NCI-H510A (cell line): Measurements from ENCODE around the gene PTTG1.
A peak's percentile ranks its signal among the peaks of the same experiment; 100 is the strongest.

Source experiments
- DNase-seq: peaks from one replicate; lab custom pipeline; 2025; lab: John Stamatoyannopoulos, UW

Gene PTTG1

DNA sequence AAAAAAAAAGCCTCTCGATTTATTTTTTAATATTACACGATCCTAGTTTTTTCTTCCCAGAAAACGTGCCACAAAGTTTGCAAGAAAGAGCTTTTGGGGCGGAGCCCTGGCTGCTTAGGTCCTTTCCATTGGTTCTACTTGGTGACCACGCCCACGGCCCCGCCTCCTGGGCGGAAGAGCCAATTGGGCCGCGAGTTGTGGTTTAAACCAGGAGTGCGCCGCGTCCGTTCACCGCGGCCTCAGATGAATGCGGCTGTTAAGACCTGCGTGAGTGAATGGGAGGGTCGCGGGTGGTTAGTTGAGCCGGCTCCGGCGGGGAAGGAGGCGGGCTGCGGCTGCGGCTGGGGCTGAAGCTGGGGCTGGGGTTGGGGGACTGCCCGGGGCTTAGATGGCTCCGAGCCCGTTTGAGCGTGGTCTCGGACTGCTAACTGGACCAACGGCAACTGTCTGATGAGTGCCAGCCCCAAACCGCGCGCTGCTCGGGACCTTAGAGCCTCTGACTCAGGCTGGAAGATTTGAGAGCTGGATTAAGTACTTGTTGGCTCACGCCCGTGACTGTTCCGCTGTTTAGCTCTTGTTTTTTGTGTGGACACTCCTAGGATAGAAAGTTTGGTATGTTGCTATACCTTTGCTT, at the start of gene PTTG1:
TSS of gene PTTG1 (plus strand) at position 231 of the 634 bp plus-strand sequence. CDS start 458 bp downstream, outside the sequence.
- peak; percentile 83 for DNase-seq

DNA sequence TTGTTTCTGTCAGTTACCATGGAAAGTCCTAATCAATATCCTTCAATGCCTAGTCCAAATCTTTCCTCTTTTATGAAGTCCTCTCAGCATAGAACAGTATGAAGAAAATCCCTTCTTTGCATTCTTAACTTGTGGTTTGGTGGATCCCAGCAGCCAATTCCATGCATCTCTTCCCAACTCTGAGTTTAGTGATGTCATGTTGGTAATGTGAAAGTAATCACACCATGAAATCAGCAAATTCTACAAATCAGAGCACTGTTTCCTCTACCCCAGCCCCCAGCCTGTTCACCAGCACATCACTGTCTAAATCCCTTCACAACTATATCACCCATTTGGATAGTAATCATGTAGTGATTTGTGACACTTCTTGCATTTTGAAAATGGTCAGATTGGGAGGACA, 46.5 kb upstream of the PTTG1 start:
- no peak for DNase-seq

DNA sequence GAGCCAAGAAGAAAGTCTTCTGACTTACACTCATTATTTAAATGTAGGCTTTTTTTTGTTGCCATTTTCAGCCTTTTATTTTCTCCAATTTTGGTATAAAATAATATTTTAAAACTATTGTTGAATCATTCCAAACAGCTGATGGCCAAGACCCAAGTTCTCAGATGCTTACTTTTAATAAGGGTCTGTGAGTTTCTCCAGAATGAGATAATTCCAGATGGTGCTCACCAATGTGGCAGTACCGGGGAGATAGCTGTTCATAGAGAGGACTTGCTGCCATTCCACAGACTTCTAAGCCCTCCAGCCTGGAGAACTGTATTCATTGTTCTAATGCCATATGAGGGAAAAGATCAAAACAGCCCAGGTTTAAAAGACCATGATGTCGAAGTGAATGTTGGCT, 46.0 kb upstream of the PTTG1 start:
- DNase-seq: no peak

DNA sequence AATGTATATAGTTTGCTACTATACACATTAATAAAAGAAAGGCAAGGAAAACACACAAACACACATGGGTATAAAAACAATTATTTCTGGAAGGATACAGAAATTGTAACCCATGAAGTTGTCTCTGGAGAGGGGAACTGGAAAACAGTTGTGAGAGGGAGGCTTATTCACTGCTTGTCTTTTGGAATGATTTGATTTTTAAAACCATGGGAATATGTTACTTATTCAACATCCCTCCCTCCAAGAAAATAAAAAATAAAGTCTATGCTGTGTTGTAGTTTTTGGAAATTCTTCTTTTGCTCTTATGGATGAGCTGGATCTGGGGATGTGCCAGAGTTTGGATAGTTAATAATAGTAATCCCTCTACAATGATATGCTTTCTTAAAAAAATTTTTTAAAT, 45.2 kb upstream of the PTTG1 start:
- no peak for DNase-seq

DNA sequence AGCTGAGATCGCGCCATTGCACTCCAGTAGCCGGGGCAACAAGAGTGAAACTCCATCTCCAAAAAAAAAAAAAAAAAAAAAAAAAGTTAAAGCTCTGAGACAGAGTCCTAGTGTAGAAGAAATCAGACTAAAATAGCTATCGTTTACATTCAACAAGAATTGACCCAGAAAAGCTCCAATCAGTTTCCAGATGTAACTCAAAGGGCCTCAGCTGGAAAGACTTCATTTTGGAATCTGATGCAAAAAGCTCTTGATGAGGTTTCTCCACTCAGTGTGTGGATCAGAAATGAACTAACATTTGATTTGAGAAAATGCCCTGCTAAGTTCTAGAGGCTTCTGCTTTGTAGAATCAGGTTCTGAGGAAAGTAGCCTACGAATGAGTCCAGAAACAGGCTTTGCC, 44.0 kb upstream of the PTTG1 start:
- no peak for DNase-seq

DNA sequence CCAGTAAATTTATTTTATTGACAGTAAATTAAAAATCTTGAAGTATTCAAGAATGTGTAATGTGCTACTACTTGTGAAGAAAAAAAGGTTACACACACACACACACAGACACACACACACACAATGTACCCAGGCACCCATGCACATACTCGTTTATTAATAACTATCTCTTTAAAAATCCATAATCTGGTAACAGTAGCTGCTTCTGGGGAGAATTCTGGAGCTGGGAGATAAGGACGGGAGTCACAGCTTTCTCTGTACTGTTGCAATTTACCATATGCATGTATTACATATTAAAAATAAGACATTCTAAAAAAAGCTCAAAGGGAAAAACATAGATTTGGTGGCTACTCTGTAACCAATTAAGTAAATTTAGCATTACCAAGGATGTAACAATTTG, 43.3 kb upstream of the PTTG1 start:
- DNase-seq: no peak

DNA sequence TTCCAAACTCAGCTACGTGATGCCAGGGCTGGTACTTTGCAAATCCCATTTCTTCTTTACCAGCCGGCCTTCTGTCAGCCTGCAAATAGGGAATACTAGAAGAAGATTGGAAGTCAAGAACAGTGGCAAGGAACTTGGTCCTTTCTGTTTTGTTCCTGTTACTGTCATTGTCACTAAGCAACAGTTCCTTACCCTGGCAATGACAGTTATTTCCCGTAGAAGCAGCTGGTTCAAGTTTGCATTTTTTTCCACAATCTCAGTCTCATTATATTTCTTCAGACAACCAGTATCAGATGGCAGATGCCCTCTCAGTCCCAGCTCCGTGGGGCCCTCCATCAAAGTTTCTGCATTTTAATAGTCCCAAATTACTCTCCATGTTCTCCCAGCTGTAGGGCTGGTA, 42.1 kb upstream of the PTTG1 start:
- no peak for DNase-seq

DNA sequence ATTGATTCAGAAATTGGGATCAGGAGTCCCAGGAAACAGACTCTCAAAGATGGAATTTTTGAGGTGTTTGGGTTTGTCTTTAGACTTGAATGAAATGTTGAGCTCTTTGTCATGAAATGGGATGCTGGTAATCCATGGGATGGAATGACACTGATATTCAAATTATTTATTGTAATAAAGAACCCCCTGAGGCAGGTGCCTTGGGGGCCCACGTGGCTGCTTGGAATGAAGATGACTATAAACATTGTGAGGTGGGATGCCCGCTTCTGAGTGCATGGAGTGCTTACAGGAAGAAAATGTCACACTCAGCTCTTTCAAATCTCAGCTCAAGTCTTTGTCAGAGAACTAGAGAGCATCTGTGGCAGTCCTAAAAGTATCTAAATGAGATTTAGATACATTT, 41.6 kb upstream of the PTTG1 start:
- no peak for DNase-seq

DNA sequence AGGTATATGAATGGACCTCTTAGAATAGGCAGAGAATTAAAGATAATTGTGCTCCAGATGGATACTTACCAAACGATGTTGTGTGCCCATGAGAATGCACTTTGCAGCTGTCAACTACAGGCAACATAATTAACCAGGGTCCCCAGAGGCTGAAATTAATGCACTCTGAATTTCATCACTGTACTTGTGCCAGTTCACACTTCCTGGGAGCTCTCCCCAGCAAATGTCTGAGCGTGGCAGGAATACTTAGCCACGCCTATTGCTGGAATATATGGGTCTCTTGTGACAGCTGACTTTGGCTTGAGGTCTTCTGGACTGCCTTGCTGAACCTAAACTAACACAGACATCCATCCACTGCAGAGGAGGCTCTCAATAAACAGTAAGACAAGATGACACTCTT, 39.3 kb upstream of the PTTG1 start:
- DNase-seq: no peak

DNA sequence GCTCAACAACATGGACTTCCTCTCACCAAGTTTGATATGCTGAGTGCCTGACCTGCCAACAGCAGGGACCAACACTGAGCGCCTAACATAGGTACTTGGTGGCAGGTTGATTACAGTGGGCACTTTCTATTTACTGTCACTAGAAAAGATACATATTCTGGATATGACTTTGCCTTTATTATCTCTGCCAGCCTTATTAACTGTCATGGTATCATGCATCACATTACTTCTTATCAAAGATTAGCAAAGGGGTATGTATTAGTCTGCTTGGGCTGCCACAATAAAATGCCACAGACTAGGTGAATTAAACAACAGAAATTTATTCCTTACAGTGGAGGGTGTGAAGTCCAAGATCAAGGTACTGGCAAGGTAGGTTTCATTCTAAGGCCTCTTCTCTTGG, 37.0 kb upstream of the PTTG1 start:
- no peak for DNase-seq

DNA sequence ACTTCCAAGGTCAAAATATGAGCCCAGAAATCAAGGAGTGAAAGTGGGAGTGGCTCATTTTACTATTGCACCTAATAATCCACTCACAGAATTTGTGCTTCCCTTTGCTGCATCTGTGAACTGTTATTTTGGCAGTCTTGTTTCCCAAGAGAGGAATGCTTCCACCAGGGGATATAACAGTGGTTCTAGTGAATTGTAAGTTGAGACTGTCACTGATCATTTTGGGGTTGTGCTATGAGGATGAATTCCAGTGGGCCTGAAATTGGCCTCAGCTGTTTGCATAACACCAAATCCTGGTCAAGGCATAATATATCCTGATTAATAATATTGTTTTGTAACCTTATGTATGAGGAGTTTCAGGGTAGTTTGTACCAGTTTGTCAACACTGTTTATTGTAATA, 36.2 kb upstream of the PTTG1 start:
- DNase-seq: no peak

DNA sequence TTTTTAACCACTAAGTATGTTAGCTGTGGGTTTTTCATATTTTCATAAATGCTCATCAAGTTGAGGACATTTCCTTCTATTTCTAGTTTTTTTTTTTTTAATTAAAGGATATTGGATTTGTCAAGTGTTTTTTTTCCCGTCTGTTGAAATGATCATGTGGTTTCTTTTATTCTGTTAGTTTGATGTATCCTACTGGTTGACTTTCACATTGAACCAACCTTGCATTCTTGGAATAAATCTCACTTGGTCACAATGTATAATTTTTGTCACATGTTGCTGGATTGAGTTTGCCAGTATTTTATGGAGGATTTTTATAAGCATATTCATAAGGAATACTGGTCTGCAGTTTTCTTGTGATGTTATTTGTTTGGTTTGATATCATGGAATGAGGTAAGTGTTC, 34.2 kb upstream of the PTTG1 start:
- DNase-seq: no peak

DNA sequence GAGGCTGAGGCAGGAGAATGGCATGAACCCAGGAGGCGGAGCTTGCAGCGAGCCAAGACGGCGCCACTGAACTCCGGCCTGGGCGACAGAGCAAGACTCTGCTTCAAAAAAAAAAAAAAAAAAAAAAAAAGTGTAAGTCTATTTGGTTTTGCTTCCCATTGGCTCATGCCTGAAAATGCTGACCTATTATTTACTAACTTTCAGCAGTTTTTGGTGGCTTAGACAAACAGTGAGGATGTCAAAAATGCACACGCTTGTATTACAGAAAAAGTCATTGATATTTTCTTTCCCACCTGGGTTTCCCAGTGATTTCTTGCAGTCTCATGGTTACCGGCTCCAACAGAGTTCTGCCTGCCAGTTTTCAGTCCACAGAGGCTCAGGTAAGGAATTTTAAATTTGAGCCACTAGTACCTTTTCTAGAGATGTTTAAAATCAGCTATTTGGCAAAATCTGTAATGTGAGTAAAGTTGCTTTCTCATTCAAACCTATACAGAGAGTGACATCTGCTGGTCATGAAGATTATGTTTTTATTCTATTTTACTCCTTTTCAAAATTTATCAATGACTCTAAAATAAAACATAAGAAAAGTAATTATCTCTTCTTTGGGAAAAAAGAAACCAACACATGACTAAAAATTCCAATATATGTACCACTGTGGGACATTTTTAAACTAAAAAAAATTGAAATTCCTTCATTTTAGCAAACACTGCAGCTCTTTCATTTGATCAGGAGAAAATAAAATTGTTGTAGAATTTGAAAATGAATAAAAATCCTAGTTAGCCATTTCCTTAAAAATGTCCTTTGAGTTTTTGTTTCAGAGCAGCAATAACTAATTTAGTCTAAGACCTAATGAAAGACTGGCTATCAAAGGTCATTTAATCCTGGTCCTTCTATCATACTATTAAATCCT, 30.6 kb upstream of the PTTG1 start:
- no peak for DNase-seq

DNA sequence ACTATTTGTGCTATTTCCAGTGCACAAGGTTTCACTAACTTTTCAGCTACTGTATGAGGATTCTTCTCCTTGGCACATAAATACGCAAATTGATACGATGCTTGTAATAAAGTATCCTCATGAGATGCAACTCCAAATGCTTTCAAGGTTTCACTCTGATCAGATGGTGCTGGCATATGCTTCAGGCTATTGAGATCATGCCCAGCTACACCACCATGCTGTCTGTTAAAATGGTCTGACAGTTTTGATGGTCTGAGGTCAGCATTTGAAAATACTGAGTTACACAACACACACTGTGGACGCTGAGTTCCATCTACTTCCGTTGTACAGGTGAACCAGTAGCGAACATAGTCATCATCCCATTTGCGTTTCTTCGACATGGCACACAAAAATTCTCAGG, 26.5 kb upstream of the PTTG1 start:
- no peak for DNase-seq

DNA sequence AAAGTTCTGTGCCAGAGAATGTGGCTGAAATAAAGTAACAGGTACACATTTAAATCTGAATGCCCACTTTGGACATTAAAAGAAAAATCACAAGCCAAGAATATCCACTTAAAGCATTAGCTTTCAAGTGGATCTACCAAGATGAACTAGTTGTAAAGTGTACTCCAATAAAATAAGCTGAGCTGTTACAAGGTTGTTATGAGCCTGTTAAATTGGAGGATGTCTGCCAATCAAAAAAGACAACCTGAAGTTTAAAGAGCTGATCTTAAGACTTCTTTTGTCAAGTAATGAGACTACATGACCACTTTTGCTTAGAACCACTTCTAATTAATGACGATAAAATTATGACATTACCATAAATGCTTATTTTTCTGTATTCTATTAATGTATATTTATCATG, 24.2 kb upstream of the PTTG1 start:
- DNase-seq: no peak

DNA sequence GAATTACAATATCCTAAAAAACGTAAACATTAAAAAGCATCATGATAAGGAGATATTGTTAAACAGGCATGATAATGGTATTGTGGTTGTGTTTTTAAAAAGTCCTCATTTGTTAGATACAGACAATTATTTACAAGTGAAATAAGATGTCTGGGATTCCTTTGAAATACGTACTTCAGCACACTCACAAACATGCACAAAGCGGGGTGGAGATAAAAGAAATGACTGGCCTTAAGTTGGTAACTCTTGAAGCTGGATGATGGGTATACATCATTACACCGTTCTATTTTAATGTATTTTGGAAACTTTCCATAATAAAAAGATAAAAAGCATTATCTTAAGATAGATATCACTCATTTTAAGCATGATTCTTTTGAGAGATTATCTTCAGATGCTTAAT, 22.8 kb upstream of the PTTG1 start:
- no peak for DNase-seq

DNA sequence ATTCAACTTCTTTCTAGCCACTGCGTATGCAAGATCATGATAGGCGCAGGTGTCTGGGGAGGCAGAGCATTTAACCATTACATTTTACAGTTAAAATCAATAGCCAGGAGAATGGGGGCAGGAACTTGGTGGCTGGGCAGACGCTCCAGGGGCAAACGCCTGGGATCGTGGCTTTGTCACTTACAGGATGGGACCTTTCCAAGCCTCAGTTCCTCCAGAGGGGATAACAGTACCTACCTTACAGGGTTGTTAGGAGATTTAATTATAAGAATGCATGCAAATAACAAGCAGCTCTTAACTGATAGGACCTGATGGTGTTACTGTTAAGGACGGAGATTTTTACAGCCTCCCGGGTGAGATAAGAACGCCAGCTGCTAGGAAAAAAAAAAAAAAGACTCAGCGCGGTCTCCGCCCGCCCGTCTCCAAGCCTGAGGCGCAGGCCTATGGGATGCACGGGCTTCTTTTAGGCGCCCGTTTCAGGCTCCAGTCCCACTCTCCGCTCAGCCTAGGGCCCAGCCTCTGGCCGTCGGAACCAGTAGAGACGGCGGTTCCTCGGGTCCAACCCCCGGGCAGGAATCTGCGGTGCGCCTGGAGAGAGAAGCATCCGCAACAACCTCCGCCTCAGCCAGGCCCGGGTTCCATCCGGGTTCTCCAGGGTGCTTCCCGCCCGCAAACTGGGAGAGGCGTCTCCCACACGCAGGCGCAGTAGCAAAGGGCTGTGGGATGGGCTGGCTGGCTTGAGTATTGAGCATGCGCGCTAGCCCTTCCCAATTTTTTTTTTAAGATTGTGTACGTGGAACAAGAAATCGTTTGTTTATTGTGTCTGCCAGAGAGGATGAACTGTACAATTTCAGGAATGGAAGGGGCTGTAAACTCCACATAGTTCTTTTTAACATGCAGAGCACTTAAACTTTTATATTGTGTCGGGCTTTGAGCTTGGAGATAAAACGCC, 22.0 kb upstream of the PTTG1 start, which contains the start of gene FAM200C:
TSS of gene FAM200C (minus strand) at position 653 of the 952 bp plus-strand sequence. CDS start 4,564 bp downstream, outside the sequence.
- DNase-seq: peak; percentile 51

DNA sequence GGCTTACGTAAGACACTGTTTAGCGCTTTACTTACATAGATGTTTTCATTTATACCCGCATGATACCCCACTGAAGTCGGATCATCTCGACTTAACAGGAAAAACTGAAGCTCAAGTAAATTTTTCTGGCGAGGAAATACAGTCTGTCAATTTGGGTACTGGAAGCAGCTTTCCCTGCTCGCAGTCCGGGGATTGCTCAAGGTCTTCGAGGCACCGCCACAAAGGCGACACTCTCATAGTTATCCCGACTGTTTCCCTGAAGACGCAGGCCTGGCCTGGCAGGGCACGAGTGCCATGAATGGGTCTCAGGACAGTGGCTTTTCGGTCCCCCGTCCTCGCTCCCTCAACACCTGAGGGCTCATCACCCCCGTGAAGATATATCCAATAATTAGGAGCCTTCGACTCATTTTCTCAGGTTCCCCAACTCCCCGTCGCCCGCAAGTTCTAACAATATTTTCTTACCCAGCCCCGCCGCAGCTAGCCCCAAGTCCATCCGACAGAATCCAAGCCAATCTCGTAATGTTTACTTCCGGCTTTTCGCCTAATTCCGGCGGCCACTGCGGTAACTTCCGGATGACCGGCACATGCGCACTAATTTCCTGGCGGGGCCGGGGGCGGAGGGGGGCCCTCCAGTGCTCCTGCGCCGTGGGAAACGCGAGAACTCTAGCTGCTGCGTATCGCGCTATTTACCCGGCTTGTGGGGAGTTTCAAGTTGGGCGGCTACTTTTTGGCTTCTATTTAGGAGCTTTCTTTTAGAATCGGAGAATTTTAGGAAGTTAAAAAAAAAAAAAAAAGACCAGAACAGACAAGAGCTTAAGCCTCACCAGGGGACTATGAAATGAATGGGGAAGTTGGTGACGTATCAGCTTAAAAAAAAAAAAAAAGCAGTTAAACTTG, 2.8 kb upstream of the PTTG1 start, which contains the start of gene SLU7:
TSS of gene SLU7 (minus strand) at position 521 of the 897 bp plus-strand sequence. CDS start 3,787 bp downstream, outside the sequence.
- DNase-seq: peak; percentile 74

DNA sequence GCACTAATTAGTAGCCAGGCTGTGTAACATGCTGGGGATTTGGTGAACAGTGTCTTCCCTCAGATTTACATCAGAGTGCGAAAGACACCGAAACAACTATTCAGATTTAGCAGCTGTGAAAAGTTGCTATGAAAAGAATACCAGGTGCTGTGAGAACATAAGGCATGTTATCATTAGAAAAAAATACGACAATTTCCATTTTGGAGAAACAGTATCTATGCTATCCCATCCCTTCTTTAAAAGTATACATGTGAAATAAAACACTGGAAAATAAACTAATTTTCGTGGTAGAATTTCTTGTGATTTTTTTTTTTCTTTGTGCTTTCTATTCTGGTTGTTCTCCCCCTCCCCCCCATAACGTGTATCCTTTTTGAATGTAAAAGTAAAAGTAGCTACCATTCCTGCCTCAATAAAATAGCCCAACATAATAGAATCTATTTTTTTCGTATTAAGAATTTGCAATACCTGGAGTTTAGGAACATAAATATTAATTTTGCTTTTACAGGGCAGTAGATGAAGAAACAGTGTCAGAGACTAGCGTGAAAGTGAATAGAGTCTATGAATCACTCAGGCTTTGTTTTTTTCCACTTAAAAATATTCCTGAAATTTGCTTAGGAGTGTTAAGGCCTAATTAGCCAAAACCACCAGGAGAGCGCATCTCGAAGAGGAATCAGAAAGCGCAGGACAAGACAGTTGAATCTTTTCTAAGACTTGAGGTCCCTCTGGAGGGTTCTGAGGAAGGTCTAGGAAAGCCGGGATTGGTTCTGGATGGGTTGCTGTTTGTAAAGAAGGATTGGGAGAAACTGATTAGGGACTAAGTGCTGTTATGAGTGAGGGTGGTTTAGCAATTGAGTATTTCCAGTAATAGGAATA, 2.0 kb upstream of the PTTG1 start:
- no peak for DNase-seq

DNA sequence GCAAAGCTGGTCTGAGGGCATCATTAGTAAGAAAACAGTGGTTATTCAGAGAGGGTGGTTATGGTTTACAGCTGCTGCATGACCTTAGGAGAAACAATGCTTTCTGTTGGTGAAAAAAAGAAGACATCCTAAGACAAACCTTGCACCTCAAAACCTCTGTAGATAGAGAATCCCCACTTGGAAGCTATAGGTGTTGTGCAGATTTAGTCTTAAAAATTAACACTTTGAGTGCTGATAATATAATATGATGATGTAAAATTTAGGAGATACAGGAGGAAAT, 1.4 kb upstream of the PTTG1 start:
- no peak for DNase-seq
